ENCODE data around the gene EPHA6.
"Not testable (repeated sequence)": the region's sequence is repeated elsewhere in the genome, so short reads cannot be mapped to it uniquely, and the experiment has no call there.

EPHA6 gene

GRCh38 chr3:97481416-97481815, 667.0 kb downstream of the EPHA6 start:
- DNase-seq, result no peak

DNA sequence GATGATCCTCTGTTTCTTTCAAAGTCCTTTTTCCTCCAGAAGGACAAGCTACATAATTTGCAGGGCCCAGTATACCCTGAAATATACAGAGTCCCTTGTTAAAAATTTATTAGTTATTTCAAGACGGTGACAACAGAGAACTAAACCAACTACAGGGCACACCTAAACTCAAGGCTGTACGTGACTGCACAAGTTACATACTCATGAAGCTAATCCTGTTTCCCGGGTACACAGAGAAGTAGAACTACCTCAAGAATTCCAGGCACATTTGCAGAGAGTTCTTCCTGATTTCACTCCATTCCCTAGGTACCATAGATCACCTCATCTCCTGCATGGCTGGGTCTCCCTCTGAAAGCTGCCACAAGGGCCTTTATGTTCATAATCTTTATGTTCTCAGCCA, 670.8 kb downstream of the EPHA6 start:
- DNase-seq, result no peak

GRCh38 chr3:97487587-97487986, 673.2 kb downstream of the EPHA6 start:
- no peak for DNase-seq

DNA sequence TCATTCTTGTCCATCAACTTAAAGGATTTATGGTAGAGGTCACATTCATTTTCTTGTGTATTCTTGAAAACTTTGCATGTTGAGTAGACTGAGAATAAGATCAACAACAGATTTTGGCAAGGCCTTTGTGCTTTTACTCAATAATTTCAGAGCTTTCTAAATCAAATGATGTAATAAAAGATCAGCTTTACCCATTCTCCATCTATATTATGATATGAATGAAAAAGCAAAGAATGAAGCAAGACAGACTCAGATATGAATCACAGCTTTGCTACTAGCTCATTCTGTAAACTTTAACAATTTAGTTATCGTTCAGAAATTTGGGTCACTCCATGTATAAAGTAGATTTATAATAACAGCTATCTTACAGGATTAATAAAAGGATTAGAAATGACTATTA, 674.3 kb downstream of the EPHA6 start:
- no peak for DNase-seq

DNA sequence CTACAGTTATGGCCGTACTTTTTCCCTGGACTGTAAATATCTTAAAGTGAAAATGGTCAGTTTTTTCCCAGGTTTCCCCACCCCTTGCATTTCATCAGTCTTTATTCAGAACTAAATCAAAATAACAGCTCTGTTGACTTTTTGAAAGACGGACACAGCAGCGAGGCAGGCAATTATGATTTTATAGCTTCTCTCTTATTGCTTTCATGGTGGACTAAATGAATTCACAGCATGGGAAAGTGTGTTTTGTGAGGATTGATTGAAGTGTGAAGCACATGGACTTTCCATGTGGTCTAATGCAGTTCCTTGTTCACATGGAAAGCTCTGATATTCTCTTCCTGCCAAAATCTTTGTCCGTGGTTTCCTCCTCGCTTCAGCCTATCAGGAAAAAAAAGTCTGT, 681.5 kb downstream of the EPHA6 start:
- DNase-seq, result no peak

DNA sequence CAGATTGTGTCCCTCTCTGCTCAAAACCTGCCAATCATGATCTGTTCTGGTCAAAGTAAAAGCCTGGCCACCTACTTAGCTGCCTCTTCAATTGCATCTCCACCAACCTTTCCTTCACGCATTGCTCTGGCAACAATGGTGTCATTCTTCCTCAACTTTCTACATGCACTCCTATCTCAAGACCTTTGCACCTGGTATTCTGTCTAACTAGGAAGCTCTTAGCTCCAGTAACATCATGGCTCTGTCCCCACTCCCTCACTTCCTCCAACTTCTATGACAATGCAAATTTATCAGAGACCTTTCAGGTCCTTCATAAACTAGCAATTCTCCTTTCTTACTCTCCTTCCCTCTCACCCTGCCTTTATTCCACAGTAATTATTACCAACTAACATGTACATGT, 682.7 kb downstream of the EPHA6 start:
- no peak for DNase-seq

DNA sequence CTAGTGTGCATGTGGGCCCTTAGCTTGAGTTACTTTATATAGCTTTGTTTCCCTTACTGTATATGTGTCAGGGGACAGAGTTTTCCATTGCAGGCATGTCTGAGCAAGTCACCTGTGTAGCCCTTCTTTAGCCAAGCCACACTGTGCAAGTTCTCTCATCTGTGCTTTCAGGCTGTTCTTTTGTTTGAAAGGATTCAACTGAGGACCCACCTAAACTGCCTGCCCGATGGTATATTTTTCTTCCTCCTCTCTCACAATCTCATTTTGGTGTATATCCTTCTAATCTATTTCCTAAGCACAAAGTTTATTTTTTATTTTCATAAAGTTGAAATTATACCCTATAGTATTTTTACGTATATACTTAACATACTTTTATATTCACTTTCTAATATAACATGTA, 690.1 kb downstream of the EPHA6 start:
- DNase-seq, result no peak

- DNase-seq, result no peak
Measured at GRCh38 chr3:97510795-97511194, 696.4 kb downstream of the EPHA6 start.

GRCh38 chr3:97515076-97515475, 700.7 kb downstream of the EPHA6 start:
- no peak for DNase-seq

DNA sequence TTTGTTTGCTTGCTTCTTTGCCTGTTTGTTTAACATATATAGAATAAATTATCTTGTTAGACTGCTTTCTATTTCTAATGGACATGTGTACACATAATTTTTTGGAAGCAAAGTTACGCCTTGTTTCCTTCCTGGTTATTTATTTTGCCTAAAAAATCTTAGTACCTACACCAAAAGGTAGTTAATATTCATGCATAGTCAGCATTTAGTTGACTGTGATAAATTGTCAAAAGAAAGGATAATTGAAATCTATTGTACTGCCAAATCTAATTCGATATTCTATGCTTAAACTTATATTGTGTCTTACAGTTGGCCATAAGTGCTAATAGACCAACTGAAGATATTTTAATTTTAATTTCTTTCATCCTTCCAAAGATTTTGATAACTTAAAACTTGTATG, 716.3 kb downstream of the EPHA6 start:
- DNase-seq, result no peak

GRCh38 chr3:97547573-97547972, 733.2 kb downstream of the EPHA6 start:
- DNase-seq, result not testable (repeated sequence)

GRCh38 chr3:97550408-97550807, 736.0 kb downstream of the EPHA6 start:
- DNase-seq, result no peak

GRCh38 chr3:97552186-97552585, 737.8 kb downstream of the EPHA6 start:
- no peak for DNase-seq

GRCh38 chr3:97575742-97576141, 761.3 kb downstream of the EPHA6 start:
- DNase-seq, result no peak

- DNase-seq, result no peak
Measured at GRCh38 chr3:97576221-97576620, 761.8 kb downstream of the EPHA6 start.

DNA sequence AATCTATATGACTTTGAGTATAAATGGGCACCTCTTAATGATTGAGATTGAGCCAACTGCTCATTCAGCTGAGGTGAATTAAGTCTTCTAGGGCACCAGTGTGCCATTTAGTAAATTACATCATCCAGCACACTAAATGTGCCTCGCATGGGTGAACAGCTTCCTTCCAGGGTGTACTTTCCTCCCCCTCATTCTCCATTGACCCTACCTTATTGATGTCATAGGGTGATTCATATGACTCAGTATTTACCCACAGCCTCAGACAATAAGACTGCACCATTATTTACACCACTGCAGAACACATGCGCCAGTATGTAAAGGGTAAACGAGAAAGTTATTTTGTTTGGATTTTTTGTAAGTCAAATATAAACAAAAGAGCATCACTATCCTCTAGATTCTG, 765.0 kb downstream of the EPHA6 start:
- no peak for DNase-seq

DNA sequence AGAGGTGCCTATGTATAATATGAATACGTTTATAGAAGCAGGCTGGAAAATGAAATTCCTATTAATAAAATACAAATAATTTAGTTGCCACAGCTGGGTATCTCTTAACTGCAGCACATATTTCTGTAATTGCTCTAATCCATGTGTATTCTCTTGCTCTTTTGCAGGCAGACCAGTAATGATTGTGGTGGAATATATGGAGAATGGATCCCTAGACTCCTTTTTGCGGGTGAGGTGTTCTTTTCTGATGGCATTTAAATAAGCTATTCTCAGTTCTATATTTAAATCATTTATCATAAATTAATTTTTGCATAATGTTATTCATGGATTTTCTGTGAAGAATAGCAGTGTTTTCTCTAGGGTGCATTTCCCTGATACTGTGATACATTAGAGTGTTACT, 796.2 kb downstream of the EPHA6 start:
- no peak for DNase-seq

DNA sequence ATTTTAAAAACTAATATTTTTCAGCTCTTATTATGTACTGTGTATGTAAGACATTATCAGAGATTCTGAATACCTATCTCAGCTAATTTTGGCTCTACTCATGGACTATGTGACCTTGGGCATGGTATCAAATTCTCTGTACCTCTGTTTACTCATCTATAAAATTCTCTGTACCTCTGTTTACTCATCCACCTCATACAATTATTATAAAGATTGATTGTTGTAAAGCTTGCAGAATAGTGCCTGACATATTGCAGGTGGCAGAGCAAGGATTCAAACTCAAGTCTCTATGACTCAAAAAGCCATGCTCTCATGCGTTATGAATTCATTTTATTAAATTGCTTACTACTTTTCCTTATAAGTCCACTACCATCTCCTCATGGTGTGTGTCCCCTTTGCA, 798.2 kb downstream of the EPHA6 start:
- no peak for DNase-seq

DNA sequence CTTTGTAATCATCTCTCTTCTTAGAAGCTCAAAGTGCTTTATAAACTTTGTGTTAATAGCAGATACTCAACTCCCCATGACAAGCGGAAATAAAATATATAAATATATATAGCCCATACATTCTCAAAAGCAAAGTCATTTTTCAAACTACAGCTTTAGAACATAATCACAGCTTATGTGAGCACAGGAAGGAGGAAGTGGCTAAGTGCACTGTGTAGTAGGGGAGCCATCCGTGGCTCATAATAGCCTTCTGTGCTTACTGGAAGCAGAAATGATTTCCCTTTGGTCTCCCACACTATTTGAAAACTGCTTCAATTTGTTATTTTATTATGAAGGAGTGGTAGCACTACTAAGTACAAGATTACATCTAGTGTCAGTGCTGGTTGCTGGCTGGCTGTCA, 798.7 kb downstream of the EPHA6 start:
- no peak for DNase-seq

GRCh38 chr3:97620514-97620913, 806.1 kb downstream of the EPHA6 start:
- DNase-seq, result not testable (repeated sequence)

GRCh38 chr3:97636465-97636864, 822.1 kb downstream of the EPHA6 start:
- DNase-seq, result no peak

DNA sequence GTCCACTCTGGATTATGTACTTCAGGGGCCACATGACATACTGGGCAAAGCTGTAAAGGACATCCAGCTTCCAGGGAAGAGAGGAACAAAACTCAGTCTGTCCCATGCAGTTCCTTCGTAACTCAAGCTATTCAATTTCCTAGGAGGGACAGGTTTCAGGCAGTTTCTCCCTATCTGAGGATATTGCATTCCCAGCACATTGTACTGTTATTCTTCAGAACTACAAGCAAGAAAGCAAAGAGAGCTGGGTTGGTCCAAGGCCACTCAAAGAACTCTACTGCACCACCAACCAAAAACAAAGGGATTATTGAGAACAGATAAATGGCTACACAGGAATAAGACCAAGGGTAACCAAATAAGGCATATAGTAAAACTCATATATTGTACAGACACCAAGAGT, 832.5 kb downstream of the EPHA6 start:
- DNase-seq, result no peak

- DNase-seq, result no peak
Measured at GRCh38 chr3:97647441-97647982, 833.1 kb downstream of the EPHA6 start.

- no peak for DNase-seq
Measured at GRCh38 chr3:97655971-97656370, 841.6 kb downstream of the EPHA6 start.

DNA sequence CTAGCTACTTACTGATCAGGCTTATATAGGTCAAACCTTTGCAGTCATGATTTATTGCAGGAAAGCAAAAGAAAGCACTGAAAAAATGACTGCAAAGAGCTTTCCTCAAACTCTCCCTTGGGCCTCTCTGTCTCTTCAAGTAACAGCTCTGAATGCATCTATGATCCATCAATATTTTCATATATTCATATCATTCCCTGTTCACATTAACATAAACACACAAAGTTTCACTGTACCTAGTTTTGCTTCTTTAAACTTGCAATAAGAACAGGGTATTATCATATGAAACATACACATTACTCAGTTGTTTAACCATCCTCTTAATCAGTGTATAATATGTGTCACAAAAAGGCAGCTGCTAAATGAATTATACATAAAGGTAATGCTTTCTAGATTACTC, 842.2 kb downstream of the EPHA6 start:
- DNase-seq, result no peak
